H1 (cell line): ENCODE measurements around the gene BCL2L1. TPM values are rescaled to one million over a fixed set of nuclear protein-coding genes. Genes with fewer than 3 reads are reported as not detected.

Experiments used
- CTCF ChIA-PET: fragments of 300-600 bp; sonication (Branson Sonifier 250); formaldehyde crosslinking; loops from one replicate; lab custom pipeline; 2021; ENCODE audit not compliant: partially characterized antibody; lab: Charles Lee
- POLR2A ChIA-PET: fragments of 300-600 bp; sonication (Branson Sonifier 250); formaldehyde crosslinking; loops from one replicate; lab custom pipeline; 2021; ENCODE audit warnings: inconsistent platforms; ENCODE audit not compliant: partially characterized antibody; lab: Charles Lee
- DNase-seq, 2 experiments: peaks; one replicate each; pipeline versions ENCODE4 v3.0.0 to v3.0.0-alpha.2; 2010 to 2022; ENCODE audit warnings: low spot score in 2 of 2, low read depth in 1 of 2, mixed read lengths in 1 of 2
- FAIRE-seq: peaks from 2 replicates; lab custom pipeline; 2011; peaks lifted over from hg19 to GRCh38; lab: Jason Lieb, UNC
- H2AFZ ChIP-seq: 2 replicates; pipeline ENCODE4 v1.8.1; 2012; ENCODE audit warnings: low read length, inconsistent platforms
- H2AK5ac ChIP-seq: 2 replicates; pipeline ENCODE4 v1.6.1; 2013; ENCODE audit warnings: low read depth, low read length
- H2BK120ac ChIP-seq: replicated peaks from 2 replicates; pipeline ENCODE3; 2013; ENCODE audit warnings: low read depth, low read length, inconsistent platforms
- H2BK12ac ChIP-seq: 2 replicates; pipeline ENCODE4 v1.6.1; 2013; ENCODE audit warnings: low read depth, low read length
- H2BK15ac ChIP-seq: 2 replicates; pipeline ENCODE4 v1.6.1; 2013; ENCODE audit warnings: low read length
- H2BK20ac ChIP-seq: 2 replicates; pipeline ENCODE4 v1.6.1; 2013; ENCODE audit warnings: low read length
- H2BK5ac ChIP-seq: 2 replicates; pipeline ENCODE4 v1.6.1; 2013; ENCODE audit warnings: low read depth, low read length
- H3K14ac ChIP-seq: 2 replicates; pipeline ENCODE4 v1.6.1; 2013; ENCODE audit warnings: inconsistent platforms; ENCODE audit not compliant: insufficient read length
- H3K18ac ChIP-seq: 2 replicates; pipeline ENCODE4 v1.6.1; 2013; ENCODE audit warnings: low read length; ENCODE audit errors: extremely low read depth
- H3K23ac ChIP-seq: 2 replicates; pipeline ENCODE4 v1.6.1; 2013; ENCODE audit warnings: inconsistent platforms; ENCODE audit not compliant: insufficient read length
- H3K23me2 ChIP-seq: 2 replicates; pipeline ENCODE4 v1.6.1; 2013; ENCODE audit warnings: low read depth, low read length
- H3K27ac ChIP-seq: 2 replicates; pipeline ENCODE4 v1.6.1; 2011; ENCODE audit warnings: low read depth, low read length, inconsistent platforms
- H3K27me3 ChIP-seq, 4 experiments: replicated peaks in 1 of 4; 1 replicate in 1 of 4; 2 replicates in 3 of 4; pipeline versions ENCODE4 v1.6.1 to v1.8.1; 2011 to 2013; ENCODE audit warnings: low read length in 3 of 4, mild to moderate bottlenecking in 3 of 4, inconsistent platforms in 2 of 4, mixed read lengths in 2 of 4, moderate library complexity in 1 of 4; ENCODE audit not compliant: control insufficient read depth in 3 of 4, insufficient read depth in 3 of 4; ENCODE audit errors: extremely low read depth in 1 of 4
- H3K36me3 ChIP-seq, 4 experiments: 2 replicates each; pipeline versions ENCODE4 v1.6.1 to v1.8.1; 2011 to 2013; ENCODE audit warnings: mild to moderate bottlenecking in 4 of 4, low read length in 3 of 4, moderate library complexity in 2 of 4, control low read depth in 1 of 4, inconsistent platforms in 1 of 4; ENCODE audit not compliant: insufficient read depth in 4 of 4, control insufficient read depth in 2 of 4
- H3K4ac ChIP-seq: replicated peaks from 2 replicates; pipeline ENCODE3; 2013; ENCODE audit warnings: low read length, low read depth, mixed read lengths, inconsistent platforms; ENCODE audit not compliant: insufficient read length
- H3K4me1 ChIP-seq, 4 experiments: replicated peaks in 1 of 4; 1 replicate in 1 of 4; 2 replicates in 3 of 4; pipeline versions ENCODE4 v1.6.1 to v1.8.1; 2011 to 2013; ENCODE audit warnings: low read length in 3 of 4, inconsistent platforms in 2 of 4, mixed read lengths in 1 of 4; ENCODE audit not compliant: insufficient read depth in 4 of 4, control insufficient read depth in 3 of 4
- H3K4me2 ChIP-seq, 2 experiments: 2 replicates each; pipeline versions ENCODE4 v1.6.1 to v1.8.1; 2011 to 2013; ENCODE audit warnings: low read depth in 2 of 2, low read length in 2 of 2, control low read depth in 1 of 2, inconsistent platforms in 1 of 2, mild to moderate bottlenecking in 1 of 2; ENCODE audit not compliant: insufficient read depth in 1 of 2
- H3K4me3 ChIP-seq, 4 experiments: fragments of 200-600, 300-600 bp in 1 of 4; sonication (generic), shearing (Covaris generic), sonication (Bioruptor Twin) in 1 of 4; 2 replicates each; pipeline versions ENCODE4 v1.5.1 to v1.8.1; 2011 to 2016; ENCODE audit warnings: low read length in 4 of 4, low read depth in 3 of 4, control low read depth in 2 of 4, inconsistent platforms in 2 of 4, mild to moderate bottlenecking in 2 of 4, mixed read lengths in 1 of 4, moderate library complexity in 1 of 4; ENCODE audit not compliant: insufficient read depth in 2 of 4; ENCODE audit errors: extremely low read depth in 1 of 4
- H3K56ac ChIP-seq: replicated peaks from 2 replicates; pipeline ENCODE3; 2013; ENCODE audit warnings: low read depth, mild to moderate bottlenecking, mixed read lengths, low read length, inconsistent platforms; ENCODE audit not compliant: insufficient read length
- H3K79me1 ChIP-seq: 2 replicates; pipeline ENCODE4 v1.6.1; 2013; ENCODE audit warnings: low read depth, low read length, control low read depth
- H3K79me2 ChIP-seq, 2 experiments: 2 replicates each; pipeline versions ENCODE4 v1.6.1 to v1.8.1; 2012 to 2013; ENCODE audit warnings: low read length in 2 of 2, mild to moderate bottlenecking in 2 of 2, inconsistent platforms in 1 of 2; ENCODE audit not compliant: insufficient read depth in 2 of 2, control insufficient read depth in 1 of 2
- H3K9ac ChIP-seq, 4 experiments: replicated peaks in 1 of 4; 1 replicate in 1 of 4; 2 replicates in 3 of 4; pipeline versions ENCODE4 v1.6.1 to v1.8.1; 2011 to 2013; ENCODE audit warnings: low read depth in 3 of 4, low read length in 3 of 4, control low read depth in 2 of 4, mild to moderate bottlenecking in 2 of 4, moderate library complexity in 2 of 4, inconsistent platforms in 1 of 4; ENCODE audit errors: extremely low read depth in 1 of 4
- H3K9me3 ChIP-seq, 2 experiments: 2 replicates each; pipeline versions ENCODE4 v1.6.1 to v1.8.1; 2012 to 2013; ENCODE audit warnings: mild to moderate bottlenecking in 2 of 2, moderate library complexity in 2 of 2, control low read depth in 1 of 2, inconsistent platforms in 1 of 2, low read depth in 1 of 2, low read length in 1 of 2, mixed read lengths in 1 of 2; ENCODE audit not compliant: insufficient read depth in 2 of 2
- H4K20me1 ChIP-seq, 2 experiments: replicated peaks in 1 of 2; 2 replicates each; pipeline versions ENCODE3 to v1.8.1; 2011 to 2013; ENCODE audit warnings: inconsistent platforms in 2 of 2, low read length in 2 of 2, mild to moderate bottlenecking in 1 of 2; ENCODE audit not compliant: insufficient read depth in 2 of 2, control insufficient read depth in 1 of 2
- H4K5ac ChIP-seq: 2 replicates; pipeline ENCODE4 v1.6.1; 2013; ENCODE audit warnings: low read length, low read depth, mixed read lengths, inconsistent platforms; ENCODE audit not compliant: insufficient read length
- H4K8ac ChIP-seq: 2 replicates; pipeline ENCODE4 v1.8.0; 2013; ENCODE audit warnings: mild to moderate bottlenecking, moderate library complexity, low read length, inconsistent platforms; ENCODE audit not compliant: insufficient read depth; ENCODE audit errors: extremely low read depth
- H4K91ac ChIP-seq: replicated peaks from 2 replicates; pipeline ENCODE3; 2013; ENCODE audit warnings: low read length, mixed read lengths, inconsistent platforms; ENCODE audit not compliant: insufficient read length
- RBBP5 ChIP-seq: IDR thresholded peaks from 2 replicates; pipeline ENCODE4 v1.7.1; 2012; ENCODE audit warnings: low read depth, mild to moderate bottlenecking, inconsistent platforms, low read length, moderate library complexity, borderline replicate concordance
- TAF7 ChIP-seq: optimal IDR thresholded peaks from 2 replicates; pipeline ENCODE3; 2011; ENCODE audit warnings: low read depth, mild to moderate bottlenecking, inconsistent platforms, low read length, moderate library complexity, borderline replicate concordance
- TBP ChIP-seq: IDR thresholded peaks from 2 replicates; pipeline ENCODE4 v1.6.1; 2011; ENCODE audit warnings: low read depth, low read length, improper control_type of control experiment
- TEAD4 ChIP-seq: IDR thresholded peaks from 2 replicates; pipeline ENCODE4 v1.6.1; 2012; ENCODE audit warnings: low read depth, low read length, inconsistent platforms, mixed read lengths
- WGBS, 2 experiments: shearing (Covaris generic) in 1 of 2; methylation state at CpG; one replicate each; pipeline versions ENCODE4 v1.1.6 to v1.1.7; 2013 to 2015; ENCODE audit warnings: low lambda C conversion rate in 2 of 2, mixed read lengths in 2 of 2, inconsistent platforms in 1 of 2, low coverage in 1 of 2, missing lambda C conversion rate in 1 of 2; ENCODE audit not compliant: insufficient replicate concordance in 2 of 2, insufficient coverage in 1 of 2, insufficient read length in 1 of 2; ENCODE audit errors: extremely low coverage in 1 of 2, missing lambda C conversion rate in 1 of 2; 5-methylcytosine and 5-hydroxymethylcytosine counted together
- polyA plus RNA-seq, 7 experiments: library from polyadenylated mRNA; depleted of rRNA in 3 of 7; stranded (reverse) in 5 of 7; unstranded in 2 of 7; fragments of >200 nt in 5 of 7; fragments of 200-250 nt in 2 of 7; gene quantifications; 1 replicate in 5 of 7; 2 replicates in 1 of 7; 4 replicates in 1 of 7; pipeline versions ENCODE4 v1.2.1 to v1.2.3, GENCODE V29; 2011 to 2013; ENCODE audit warnings: missing spikeins in 2 of 7, mixed read lengths in 2 of 7
- total RNA-seq: library from RNA; stranded (reverse); fragmentation: NEBNext Ultra II Directional; extraction: Animal tissue kit (Norgen Biotek cat#: 25700); gene quantifications from 2 replicates; pipeline ENCODE4 v1.2.1, GENCODE V29; 2021

Gene BCL2L1
- total and polyA plus RNA-seq, 2 of the 8 experiments (the other 6 are each of a cell fraction or from before 2014, with no cell fraction given): 64.9 to 66.1 TPM

DNA sequence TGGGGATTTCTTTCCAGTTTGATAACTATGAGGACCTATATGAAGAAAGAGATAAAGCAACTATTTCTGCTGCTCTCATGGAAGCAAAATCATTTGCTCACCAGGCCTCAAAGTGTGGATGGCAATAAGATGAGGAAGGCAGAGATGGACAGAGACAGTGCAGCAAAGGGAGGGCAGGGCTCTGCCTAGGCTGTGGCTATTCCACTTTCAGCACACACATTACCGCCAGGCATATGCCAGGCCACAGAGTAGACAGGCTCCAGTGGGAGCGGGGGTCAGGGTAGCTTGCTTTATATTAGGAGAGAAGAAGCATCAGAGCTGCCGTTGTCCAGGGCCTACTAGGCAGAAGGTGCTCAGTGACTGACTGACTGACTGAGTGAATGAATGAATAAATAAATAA lies 40.9 kb downstream of the BCL2L1 start:
- peaks cover 0 to 20% of the 10 kb centered on the region in 2 experiments; a peak in 2 of 4 replicates for H3K79me2 ChIP-seq
- H3K27ac ChIP-seq: no peak overlapping the region
- TF ChIP-seq RBBP5 (no peak), TAF7 (no peak), TBP (no peak), TEAD4 (no peak)

More for the DNA sequence above, 40.9 kb downstream of the BCL2L1 start:
- Histone ChIP-seq H2AFZ (no peak overlapping the region), H3K27me3 (no peaks in the 10 kb centered on the region), H3K4me3 (no peak overlapping the region), H3K18ac (no peak overlapping the region), H2BK12ac (no peak overlapping the region), H2BK20ac (no peak overlapping the region), H3K23ac (no peak overlapping the region), H4K5ac (no peak overlapping the region), H3K23me2 (no peaks in the 10 kb centered on the region), H3K4ac (no peak overlapping the region), H3K9me3 (no peaks in the 10 kb centered on the region), H4K91ac (no peak overlapping the region), H2BK5ac (no peak overlapping the region), H3K56ac (no peak overlapping the region), H4K20me1 (no peaks in the 10 kb centered on the region), H3K4me2 (no peak overlapping the region), H4K8ac (no peak overlapping the region), H2BK120ac (no peak overlapping the region), H3K14ac (no peak overlapping the region), H2AK5ac (no peak overlapping the region), H2BK15ac (no peak overlapping the region), H3K36me3 (peaks cover 0 to 3% (median under 1%) of the 10 kb centered on the region in 4 experiments; a peak in 3 of 8 replicates), H3K4me1 (peaks cover 3 to 10% (median 7%) of the 10 kb centered on the region in 4 experiments; a peak in 6 of 7 replicates), H3K79me1 (peaks cover 8% of the 10 kb centered on the region; the same call in 1 of the 2 replicates), H3K9ac (no peak overlapping the region)
- FAIRE-seq (no peak), DNase-seq (no peak)
- ChIA-PET POLR2A (interaction anchor here (1.2 to 2.2 kb wide), 3 partner anchors 10 to 18 kb away, joined by 4 to 6 read pairs (median 4); no protein-coding TSS in a partner anchor), CTCF (interaction anchor here (0.9 to 1.0 kb wide), 2 partner anchors 42 to 43 kb away, joined by 3 read pairs; no protein-coding TSS in a partner anchor)
- WGBS, 2 experiments: 94% methylated on average over 3 of the region's 3 CpGs; no CpG with 5 or more reads in 1 of the 2 experiments
